ENCODE measurements around the gene GRM1.

GRM1 gene

GRCh38 chr6:146097586-146097985 lies 68.7 kb downstream of the GRM1 start:
- DNase-seq (ENCODE audit: low read depth in 2 of 2), result no peak

DNA sequence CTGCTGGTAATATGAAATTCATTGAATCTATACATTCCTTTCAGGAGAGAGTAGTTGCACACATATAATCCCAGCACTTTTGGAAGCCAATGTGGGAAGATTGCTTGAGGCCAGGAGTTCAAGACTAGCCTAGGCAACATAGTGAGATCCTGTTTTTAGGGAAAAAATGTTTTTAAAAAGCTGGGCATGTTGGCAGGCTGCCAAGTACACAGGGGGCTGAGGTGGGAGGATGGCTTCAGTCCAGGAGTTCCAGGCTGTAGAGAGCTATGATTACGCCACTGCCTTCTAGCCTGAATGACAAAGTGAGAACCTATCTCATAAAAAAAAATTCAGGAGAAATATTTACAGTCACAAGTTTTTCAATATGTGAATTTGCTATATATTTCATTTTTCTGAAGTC lies 71.9 kb downstream of the GRM1 start:
- no peak for DNase-seq (ENCODE audit: low read depth in 2 of 2)

DNA sequence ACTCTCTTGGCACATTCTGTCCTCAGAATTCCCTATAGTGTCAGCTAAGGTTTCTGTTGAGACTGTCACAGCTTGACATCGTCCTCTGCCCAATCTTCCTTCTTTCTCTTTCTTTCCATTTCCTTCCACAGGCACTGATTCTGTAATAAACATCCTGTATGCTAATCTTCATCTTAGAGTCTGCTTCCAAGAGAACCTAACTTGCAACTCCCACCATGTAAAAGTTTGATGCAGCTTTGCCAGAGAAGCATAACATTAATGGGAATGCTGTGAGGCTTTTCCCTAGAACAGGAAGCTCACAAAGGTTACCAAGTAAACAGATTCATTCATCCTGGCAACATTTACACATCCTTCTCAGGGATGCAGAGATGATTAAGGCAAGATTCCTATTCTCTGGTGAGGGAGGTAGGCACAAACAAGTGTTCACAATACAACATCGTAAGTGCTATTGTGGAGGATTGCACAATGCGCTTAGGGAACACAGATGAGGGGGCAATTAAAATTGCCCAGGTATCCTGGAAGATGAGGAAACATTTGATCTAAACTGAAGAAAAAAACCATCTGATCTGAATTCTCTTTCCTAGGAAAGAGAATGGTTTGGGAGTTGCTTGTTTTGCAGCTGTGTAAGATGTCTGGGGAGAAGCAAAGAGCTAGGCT lies 74.7 kb downstream of the GRM1 start:
- DNase-seq (ENCODE audit: low read depth in 2 of 2), result no peak

DNA sequence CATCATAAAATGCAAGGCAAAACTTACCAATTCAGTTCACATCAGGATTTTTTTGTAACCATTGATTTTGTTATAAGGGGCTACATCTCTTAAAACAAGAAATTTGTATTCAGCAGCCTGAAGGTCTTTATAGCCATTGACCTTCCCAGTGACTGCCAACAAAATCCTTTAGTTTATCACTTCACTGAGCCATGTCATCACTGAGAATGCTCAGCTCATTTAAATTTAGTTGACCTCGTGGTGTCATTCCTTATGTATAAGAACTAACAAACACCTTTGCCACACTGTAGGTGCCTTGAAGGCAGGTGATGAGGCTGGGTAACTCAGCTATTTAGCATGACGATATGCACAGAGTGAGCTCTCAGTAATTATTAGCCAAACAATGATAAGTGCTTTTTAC lies 77.7 kb downstream of the GRM1 start:
- DNase-seq (ENCODE audit: low read depth in 2 of 2), result no peak

DNA sequence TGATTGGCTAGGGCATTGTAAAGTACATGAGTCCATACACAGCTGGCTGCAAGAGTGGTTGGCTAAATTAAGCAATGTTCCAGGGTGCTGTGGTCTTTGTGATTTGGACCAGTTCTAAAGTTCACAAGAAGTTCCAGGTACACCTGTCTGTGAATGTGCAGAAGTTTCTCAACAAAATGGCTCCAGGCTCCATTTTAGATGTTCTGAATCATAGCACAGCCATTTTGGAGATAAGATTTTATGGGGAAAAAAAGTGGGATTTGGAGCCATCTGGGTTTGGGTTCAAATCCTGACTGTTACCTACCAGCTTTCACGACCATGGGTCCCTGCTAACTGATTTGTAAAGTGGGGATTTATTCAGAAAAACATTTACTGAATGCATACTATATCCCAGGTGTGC lies 82.1 kb downstream of the GRM1 start:
- DNase-seq (ENCODE audit: low read depth in 2 of 2), result no peak

GRCh38 chr6:146111881-146112450 lies 83.1 kb downstream of the GRM1 start:
- DNase-seq (ENCODE audit: low read depth in 2 of 2), result no peak

DNA sequence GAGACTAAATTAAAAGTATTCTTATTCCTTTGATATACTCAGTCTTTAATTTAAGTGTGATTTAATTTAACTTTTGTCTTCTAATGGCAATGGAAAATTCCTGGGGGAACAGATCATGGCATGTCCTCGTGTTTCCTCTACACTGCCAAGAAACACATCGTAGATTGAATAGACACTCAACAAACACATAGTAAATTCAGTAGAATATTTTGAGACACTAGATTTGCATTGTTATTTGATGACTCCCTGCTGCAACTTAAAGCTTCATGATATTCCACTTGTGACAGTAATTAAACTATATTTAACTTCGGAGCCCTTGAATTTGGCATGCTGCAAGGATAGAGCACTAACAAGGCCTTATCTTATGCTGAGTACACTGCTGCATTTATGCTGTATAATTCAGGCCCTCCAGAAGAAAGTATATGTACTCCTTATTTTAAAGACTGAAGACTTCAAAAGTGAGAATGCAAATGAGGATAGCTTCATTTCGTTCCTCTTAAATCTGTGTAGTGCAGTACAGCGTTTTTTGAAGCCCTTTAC lies 84.3 kb downstream of the GRM1 start:
- DNase-seq (ENCODE audit: low read depth in 2 of 2), result no peak

DNA sequence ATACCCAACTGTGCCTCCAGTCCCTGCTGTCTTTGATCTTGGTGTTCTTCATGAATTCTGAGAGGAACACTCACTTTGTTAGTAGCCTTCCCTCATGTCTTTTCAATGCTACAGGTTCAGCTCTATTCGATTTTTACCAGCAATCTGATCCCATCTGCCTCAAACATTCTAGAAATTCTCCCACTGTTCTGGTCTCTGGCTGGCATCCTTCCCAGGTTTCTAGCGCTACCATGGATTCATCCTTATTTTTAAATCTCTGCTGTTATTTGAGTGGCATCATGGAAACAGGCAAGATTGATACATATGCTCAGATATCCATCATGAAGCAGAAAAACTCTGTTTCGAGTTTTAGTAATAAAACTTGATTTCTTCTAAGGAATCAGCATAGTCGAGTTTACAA lies 94.8 kb downstream of the GRM1 start:
- no peak for DNase-seq (ENCODE audit: low read depth in 2 of 2)

DNA sequence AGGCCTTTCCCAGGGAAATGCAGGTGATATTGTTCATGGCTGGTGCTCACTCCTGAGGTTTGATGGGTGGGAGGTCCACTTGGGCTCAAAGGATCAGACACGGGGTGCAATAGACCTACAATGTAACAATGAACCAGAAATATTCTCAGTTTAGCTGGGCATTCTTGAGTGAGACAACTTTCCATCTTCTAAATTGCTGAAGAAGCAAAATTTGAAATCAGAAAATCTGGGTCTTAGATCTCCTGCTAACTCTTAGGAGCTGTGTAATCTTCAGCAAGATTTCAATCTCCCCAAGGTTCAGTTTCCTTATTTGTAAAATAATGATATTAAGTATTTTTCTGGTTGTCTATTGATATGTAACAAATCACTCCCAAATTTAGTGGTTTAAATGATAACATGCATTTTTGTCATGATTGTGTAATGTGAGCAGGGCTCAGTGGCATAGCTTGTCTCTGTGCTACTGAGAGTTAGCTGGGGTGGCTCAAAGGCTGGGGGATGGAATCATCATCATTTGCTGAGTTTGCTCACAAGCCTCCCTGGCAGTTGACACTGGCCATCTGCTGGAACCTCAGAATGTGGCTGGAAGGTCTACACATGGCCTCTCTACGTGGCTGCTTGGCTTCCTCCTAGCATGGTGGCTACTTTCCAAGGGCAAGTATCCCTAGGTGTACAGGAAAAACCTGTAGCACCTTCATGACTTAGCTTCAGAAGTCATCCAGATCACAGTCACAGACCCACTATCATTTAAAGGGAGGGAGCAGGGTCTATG lies 98.8 kb downstream of the GRM1 start:
- DNase-seq (ENCODE audit: low read depth in 2 of 2), result no peak

DNA sequence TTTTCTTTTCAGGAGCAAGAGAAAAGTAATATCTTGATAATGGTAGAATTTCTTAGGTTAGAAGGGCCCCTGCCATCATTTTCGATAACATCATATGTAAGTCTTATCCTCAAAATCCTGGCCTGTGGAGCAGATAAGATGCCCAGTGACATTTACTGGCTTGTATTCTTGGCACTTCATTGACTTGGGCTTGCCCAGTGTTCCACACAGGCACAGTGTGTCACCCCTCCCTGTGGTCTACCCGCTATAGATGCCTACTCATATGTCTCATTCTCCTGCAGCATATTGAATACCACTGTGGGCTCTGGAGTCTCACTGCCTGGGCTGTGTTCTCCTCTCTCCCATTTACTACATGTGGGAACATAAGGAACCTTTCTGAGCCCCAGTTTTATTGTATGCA lies 105.0 kb downstream of the GRM1 start:
- DNase-seq (ENCODE audit: low read depth in 2 of 2), result no peak

DNA sequence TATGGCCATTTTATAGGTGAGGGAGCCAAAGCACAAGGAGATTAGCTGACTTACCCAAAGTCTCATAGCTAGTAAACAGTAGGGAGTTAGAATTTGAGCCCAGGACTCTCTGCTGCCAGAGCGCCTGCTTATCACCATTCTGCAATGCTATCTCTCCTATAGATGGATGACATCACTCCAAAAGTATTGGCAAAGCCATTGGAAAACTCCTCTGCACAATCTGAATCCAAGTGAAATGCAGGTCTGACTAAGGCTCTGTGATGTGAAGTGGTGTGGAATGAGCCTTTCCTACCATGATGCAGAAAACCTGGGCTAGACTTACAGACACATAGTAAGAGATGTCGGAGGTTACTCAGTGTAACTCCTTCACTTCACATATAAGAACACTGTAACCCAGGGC lies 106.3 kb downstream of the GRM1 start:
- DNase-seq (ENCODE audit: low read depth in 2 of 2), result no peak

- DNase-seq (ENCODE audit: low read depth in 2 of 2), result no peak
Measured at GRCh38 chr6:146146836-146147235, 118.0 kb downstream of the GRM1 start.

- no peak for DNase-seq (ENCODE audit: low read depth in 2 of 2)
Measured at GRCh38 chr6:146149770-146150169, 120.9 kb downstream of the GRM1 start.

DNA sequence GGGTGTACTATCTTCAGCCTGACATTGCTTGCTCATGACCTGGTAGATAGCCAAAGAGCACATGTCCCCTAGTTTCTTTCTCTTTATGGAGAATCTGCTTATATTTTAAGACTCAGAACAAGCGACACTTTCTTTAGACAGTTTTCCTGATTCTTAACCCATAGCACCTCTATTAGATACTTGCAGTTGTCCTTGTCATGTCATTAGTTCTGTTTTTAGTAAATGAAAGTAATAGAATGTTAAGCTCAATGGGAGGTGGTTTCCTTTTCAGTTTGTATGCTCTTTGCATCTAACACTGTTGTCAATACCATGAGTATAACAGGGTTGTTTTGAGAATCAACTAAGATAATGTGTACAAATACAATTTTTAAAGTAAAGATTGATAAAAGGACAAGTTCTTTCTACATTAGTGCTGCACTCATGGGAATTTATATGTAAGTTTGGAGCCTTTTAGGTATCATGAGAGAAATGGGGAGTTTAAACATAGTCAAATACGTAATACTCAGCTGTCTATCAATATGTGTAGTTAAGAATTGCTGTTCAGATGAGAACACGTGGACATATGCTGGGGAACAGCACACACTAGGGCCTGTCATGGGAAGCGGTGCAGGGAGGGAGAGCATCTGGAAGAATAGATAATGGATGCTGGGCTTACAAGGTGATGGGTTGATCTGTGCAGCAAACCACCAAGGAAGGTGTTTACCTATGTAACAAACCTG lies 124.3 kb downstream of the GRM1 start:
- no peak for DNase-seq (ENCODE audit: low read depth in 2 of 2)

- DNase-seq (ENCODE audit: low read depth in 2 of 2), result no peak
Measured at GRCh38 chr6:146154197-146154596, 125.3 kb downstream of the GRM1 start.

DNA sequence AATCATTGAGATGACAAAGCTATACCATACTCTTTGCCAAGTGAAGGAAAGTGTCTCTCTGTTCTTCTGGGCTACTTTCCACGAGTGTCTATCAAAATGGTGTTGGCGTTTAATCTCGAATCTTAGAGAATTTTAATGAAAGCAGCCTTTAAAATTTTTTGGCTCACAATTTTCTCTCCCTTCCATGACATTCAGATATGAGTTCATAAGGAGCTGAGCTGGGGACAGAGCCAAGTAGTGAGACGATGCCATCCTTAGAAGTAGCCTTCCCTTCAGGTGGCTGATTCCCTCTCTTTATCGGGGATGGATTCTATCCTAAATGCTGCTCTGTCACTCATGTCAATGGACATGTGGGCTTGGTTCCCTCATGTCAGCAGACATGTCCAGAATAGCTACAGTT lies 132.8 kb downstream of the GRM1 start:
- DNase-seq (ENCODE audit: low read depth in 2 of 2), result no peak

- no peak for DNase-seq (ENCODE audit: low read depth in 2 of 2)
Measured at GRCh38 chr6:146169872-146170271, 141.0 kb downstream of the GRM1 start.

DNA sequence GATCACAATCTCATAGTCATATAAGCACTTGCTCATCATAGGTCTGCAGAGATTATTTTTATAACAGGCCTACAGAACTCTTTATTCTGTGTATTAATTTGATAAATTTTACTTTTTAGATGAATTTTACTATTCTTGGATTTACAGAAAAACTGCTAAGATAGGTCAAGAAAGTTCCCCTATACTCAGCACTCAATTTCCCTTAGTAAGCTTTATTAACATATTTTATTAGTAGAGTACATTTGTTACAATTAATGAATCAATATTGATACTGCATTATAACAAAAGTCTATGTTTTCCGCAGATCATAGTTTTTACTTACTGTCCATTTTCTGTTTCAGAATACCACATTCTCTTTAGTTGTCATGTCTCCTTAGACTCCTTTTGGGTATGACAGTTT lies 148.9 kb downstream of the GRM1 start:
- no peak for DNase-seq (ENCODE audit: low read depth in 2 of 2)

DNA sequence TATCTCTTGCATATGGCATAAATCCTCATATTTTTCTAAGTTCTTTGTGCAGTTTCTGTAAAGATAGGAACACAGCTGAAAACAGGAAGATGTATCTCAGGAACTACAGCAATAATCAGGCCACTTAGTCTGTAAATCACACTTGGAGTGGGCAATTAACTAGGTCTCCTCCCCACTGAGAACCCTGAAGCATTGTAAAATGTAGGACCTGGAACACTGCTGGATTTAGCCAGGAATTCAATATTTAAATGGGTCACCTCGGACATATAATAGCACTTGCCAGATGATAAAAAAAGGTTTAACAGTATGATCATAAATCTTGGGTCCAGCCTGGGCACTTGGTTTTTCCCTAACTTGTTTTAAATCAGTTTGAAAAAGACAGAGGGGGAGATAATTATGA lies 155.0 kb downstream of the GRM1 start:
- no peak for DNase-seq (ENCODE audit: low read depth in 2 of 2)

- DNase-seq (ENCODE audit: low read depth in 2 of 2), result no peak
Measured at GRCh38 chr6:146184701-146185100, 155.8 kb downstream of the GRM1 start.

- no peak for DNase-seq (ENCODE audit: low read depth in 2 of 2)
Measured at GRCh38 chr6:146189131-146189530, 160.3 kb downstream of the GRM1 start.

DNA sequence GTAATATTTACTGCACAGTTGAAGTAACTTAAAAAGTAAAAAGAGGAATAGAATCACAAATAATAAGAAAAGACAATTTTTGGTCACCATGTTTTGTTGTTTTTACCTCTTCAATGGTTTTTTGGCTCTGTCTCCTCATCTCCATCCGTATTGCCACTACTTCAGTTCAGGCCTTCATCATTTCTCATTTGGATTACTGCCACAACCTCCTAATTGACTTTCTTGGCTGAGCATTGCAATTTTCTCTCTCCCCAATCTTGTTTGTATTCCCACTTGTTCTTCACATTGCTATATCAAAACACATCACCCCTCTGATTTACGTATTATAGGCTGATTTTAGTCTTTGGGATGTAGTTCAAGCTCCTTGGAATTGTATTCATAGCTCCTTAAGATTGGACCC lies 161.7 kb downstream of the GRM1 start:
- no peak for DNase-seq (ENCODE audit: low read depth in 2 of 2)
